ENCODE data around the gene TBL2.
"Not testable (repeated sequence)": the region's sequence is repeated elsewhere in the genome, so short reads cannot be mapped to it uniquely, and the experiment has no call there.

The TBL2 gene

GRCh38 chr7:73544678-73545077 is 33.7 kb downstream of the TBL2 start:
- Histone ChIP-seq H2AFZ (ENCODE audit: low read depth, low read length) (no peak overlapping the region), H3K9me3 (ENCODE audit: insufficient read depth, low read length, severe bottlenecking) (no peaks in the 10 kb centered on the region), H3K27ac (ENCODE audit: low read length) (no peak overlapping the region), H3K9ac (ENCODE audit: low read depth, low read length) (no peak overlapping the region), H3K4me1 (ENCODE audit: insufficient read depth, low read length) (peaks cover 4% of the 10 kb centered on the region; the same call in 1 of the 2 replicates), H3K4me3 (ENCODE audit: low read depth in 1 of 2, low read length in 2 of 2) (no peak overlapping the region), H3K27me3 (ENCODE audit: insufficient read depth, low read length, poor library complexity) (no peaks in the 10 kb centered on the region), H3K36me3 (ENCODE audit: insufficient read depth, low read length) (peaks cover 83% of the 10 kb centered on the region), H3K4me2 (ENCODE audit: insufficient read depth, low read length) (no peak overlapping the region), H4K20me1 (ENCODE audit: insufficient read depth, low read length) (peaks cover 48% of the 10 kb centered on the region), H3K79me2 (ENCODE audit: insufficient read depth, low read length) (peaks cover 87% of the 10 kb centered on the region)
- ATAC-seq (ENCODE audit: insufficient read depth, low read depth) (no peak), DNase-seq (no peak)
- TF ChIP-seq CTCF (IDR thresholded peaks at IDR 0.05; ENCODE audit: borderline replicate concordance, extremely low read depth, low read length, poor library complexity, severe bottlenecking) (no peak), EZH2 (IDR thresholded peaks at IDR 0.05; ENCODE audit: borderline replicate concordance, low read depth, low read length, severe bottlenecking) (no peak)

GRCh38 chr7:73541722-73542121 is 36.7 kb downstream of the TBL2 start:
- H3K36me3 ChIP-seq (ENCODE audit: insufficient read depth, low read length) = peaks cover 85% of the 10 kb centered on the region

GRCh38 chr7:73539709-73540108 is 38.7 kb downstream of the TBL2 start:
- ATAC-seq (ENCODE audit: insufficient read depth, low read depth) (no peak), DNase-seq (no peak)
- Histone ChIP-seq H3K4me1 (ENCODE audit: insufficient read depth, low read length) (no peaks in the 10 kb centered on the region), H3K36me3 (ENCODE audit: insufficient read depth, low read length) (peaks cover 88% of the 10 kb centered on the region), H3K9me3 (ENCODE audit: insufficient read depth, low read length, severe bottlenecking) (no peaks in the 10 kb centered on the region), H4K20me1 (ENCODE audit: insufficient read depth, low read length) (peaks cover 17% of the 10 kb centered on the region), H3K9ac (ENCODE audit: low read depth, low read length) (no peak overlapping the region), H3K79me2 (ENCODE audit: insufficient read depth, low read length) (peaks cover 42% of the 10 kb centered on the region), H3K4me2 (ENCODE audit: insufficient read depth, low read length) (no peak overlapping the region), H3K27me3 (ENCODE audit: insufficient read depth, low read length, poor library complexity) (no peaks in the 10 kb centered on the region), H3K4me3 (ENCODE audit: low read depth in 1 of 2, low read length in 2 of 2) (no peak overlapping the region), H2AFZ (ENCODE audit: low read depth, low read length) (no peak overlapping the region), H3K27ac (ENCODE audit: low read length) (no peak overlapping the region)
- TF ChIP-seq CTCF (IDR thresholded peaks at IDR 0.05; ENCODE audit: borderline replicate concordance, extremely low read depth, low read length, poor library complexity, severe bottlenecking) = no peak
- TF ChIP-seq EZH2 (IDR thresholded peaks at IDR 0.05; ENCODE audit: borderline replicate concordance, low read depth, low read length, severe bottlenecking) = no peak

More at GRCh38 chr7:73541722-73542121, 36.7 kb downstream of the TBL2 start:
- no peak overlapping the region for H3K4me2 ChIP-seq (ENCODE audit: insufficient read depth, low read length)
- no peak for ATAC-seq (ENCODE audit: insufficient read depth, low read depth)
- no peak overlapping the region for H2AFZ ChIP-seq (ENCODE audit: low read depth, low read length)
- H3K27me3 ChIP-seq (ENCODE audit: insufficient read depth, low read length, poor library complexity) = no peaks in the 10 kb centered on the region
- DNase-seq = no peak
- no peaks in the 10 kb centered on the region for H3K9me3 ChIP-seq (ENCODE audit: insufficient read depth, low read length, severe bottlenecking)
- H3K4me1 ChIP-seq (ENCODE audit: insufficient read depth, low read length) = no peaks in the 10 kb centered on the region
- H3K4me3 ChIP-seq (ENCODE audit: low read depth in 1 of 2, low read length in 2 of 2) = no peak overlapping the region
- H4K20me1 ChIP-seq (ENCODE audit: insufficient read depth, low read length) = peaks cover 29% of the 10 kb centered on the region
- no peak for TF ChIP-seq EZH2 (IDR thresholded peaks at IDR 0.05; ENCODE audit: borderline replicate concordance, low read depth, low read length, severe bottlenecking)
- H3K9ac ChIP-seq (ENCODE audit: low read depth, low read length) = no peak overlapping the region
- H3K27ac ChIP-seq (ENCODE audit: low read length) = no peak overlapping the region
- peaks cover 61% of the 10 kb centered on the region for H3K79me2 ChIP-seq (ENCODE audit: insufficient read depth, low read length)

GRCh38 chr7:73538510-73538909 is 39.9 kb downstream of the TBL2 start:
- not testable (repeated sequence) for H3K4me2 ChIP-seq (ENCODE audit: insufficient read depth, low read length); H3K9me3 ChIP-seq (ENCODE audit: insufficient read depth, low read length, severe bottlenecking); H3K27me3 ChIP-seq (ENCODE audit: insufficient read depth, low read length, poor library complexity); H3K9ac ChIP-seq (ENCODE audit: low read depth, low read length); DNase-seq; H3K4me3 ChIP-seq (ENCODE audit: low read depth in 1 of 2, low read length in 2 of 2); H3K4me1 ChIP-seq (ENCODE audit: insufficient read depth, low read length); ATAC-seq (ENCODE audit: insufficient read depth, low read depth); H3K27ac ChIP-seq (ENCODE audit: low read length); H2AFZ ChIP-seq (ENCODE audit: low read depth, low read length)
- H3K36me3 ChIP-seq (ENCODE audit: insufficient read depth, low read length) = peaks cover 78% of the 10 kb centered on the region
- H3K79me2 ChIP-seq (ENCODE audit: insufficient read depth, low read length) = peaks cover 31% of the 10 kb centered on the region
- peaks cover 12% of the 10 kb centered on the region for H4K20me1 ChIP-seq (ENCODE audit: insufficient read depth, low read length)

All from DND-41 (cell line).